Measurements from ENCODE around the gene S100G. TPM values are rescaled to one million over a fixed set of nuclear protein-coding genes. Genes with fewer than 3 reads are reported as not detected.

The S100G gene
- total RNA-seq, 1 donor from 2014 or later, result not detected

DNA sequence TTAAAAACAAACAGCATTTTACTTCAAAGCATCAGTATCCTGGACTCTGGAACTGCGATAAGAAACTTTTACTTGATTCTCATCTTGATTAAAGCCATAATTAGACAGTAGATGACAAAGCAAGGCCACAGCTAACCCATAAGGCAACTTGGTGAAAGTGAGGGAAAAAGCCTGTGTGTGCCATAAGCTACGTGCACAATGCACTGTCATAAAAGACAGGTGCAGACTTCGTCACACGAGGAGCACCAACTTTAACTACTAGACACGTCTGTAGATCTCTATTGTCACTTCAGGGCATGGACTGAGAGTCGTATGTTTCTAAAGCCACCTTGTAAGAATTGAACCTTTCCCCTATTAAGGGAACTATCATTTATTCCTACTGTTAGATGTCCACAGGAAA lies 49.4 kb downstream of the S100G start:
- no peaks in the 10 kb centered on the region for H3K4me1 Mint-ChIP-seq (ENCODE audit: low read depth)
- intact Hi-C loops (cut with micrococcal nuclease), result loop anchor here (10.0 kb wide), 2 partner anchors 935 to 1015 kb away; no protein-coding TSS in a partner anchor
- no peaks in the 10 kb centered on the region for H3K27me3 Mint-ChIP-seq (ENCODE audit: insufficient read depth)
- H3K4me3 Mint-ChIP-seq, result no peak overlapping the region
- no peak overlapping the region for H3K27ac Mint-ChIP-seq
- H3K9me3 Mint-ChIP-seq, result no peaks in the 10 kb centered on the region
- H3K36me3 Mint-ChIP-seq (ENCODE audit: low read depth), result no peaks in the 10 kb centered on the region
- DNase-seq (ENCODE audit: low spot score), result no peak

DNA sequence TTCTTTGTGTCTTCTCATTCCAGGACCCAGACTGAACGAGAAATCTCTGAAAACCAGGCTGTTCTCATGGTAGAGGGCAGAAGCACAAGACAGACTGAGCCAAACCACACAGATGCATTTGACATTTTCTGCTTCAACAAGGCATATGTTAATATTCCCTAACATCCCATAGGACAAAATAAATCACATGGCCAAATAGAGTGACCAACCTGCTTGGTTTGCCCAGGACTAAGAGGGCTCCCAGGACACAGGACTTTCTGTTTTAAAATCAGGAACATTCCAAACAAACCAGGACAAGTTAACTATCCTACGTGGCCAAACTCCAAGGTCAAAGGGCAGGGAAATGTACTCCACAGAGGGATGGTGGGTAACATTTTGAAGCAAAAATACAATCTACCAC lies 50.8 kb downstream of the S100G start:
- H3K27me3 Mint-ChIP-seq (ENCODE audit: insufficient read depth), result no peaks in the 10 kb centered on the region
- no peak overlapping the region for H3K27ac Mint-ChIP-seq
- DNase-seq (ENCODE audit: low spot score), result no peak
- H3K36me3 Mint-ChIP-seq (ENCODE audit: low read depth), result no peaks in the 10 kb centered on the region
- H3K4me3 Mint-ChIP-seq, result no peak overlapping the region
- H3K4me1 Mint-ChIP-seq (ENCODE audit: low read depth), result no peaks in the 10 kb centered on the region
- no peaks in the 10 kb centered on the region for H3K9me3 Mint-ChIP-seq
- intact Hi-C loops (cut with micrococcal nuclease), result no loop called here

DNA sequence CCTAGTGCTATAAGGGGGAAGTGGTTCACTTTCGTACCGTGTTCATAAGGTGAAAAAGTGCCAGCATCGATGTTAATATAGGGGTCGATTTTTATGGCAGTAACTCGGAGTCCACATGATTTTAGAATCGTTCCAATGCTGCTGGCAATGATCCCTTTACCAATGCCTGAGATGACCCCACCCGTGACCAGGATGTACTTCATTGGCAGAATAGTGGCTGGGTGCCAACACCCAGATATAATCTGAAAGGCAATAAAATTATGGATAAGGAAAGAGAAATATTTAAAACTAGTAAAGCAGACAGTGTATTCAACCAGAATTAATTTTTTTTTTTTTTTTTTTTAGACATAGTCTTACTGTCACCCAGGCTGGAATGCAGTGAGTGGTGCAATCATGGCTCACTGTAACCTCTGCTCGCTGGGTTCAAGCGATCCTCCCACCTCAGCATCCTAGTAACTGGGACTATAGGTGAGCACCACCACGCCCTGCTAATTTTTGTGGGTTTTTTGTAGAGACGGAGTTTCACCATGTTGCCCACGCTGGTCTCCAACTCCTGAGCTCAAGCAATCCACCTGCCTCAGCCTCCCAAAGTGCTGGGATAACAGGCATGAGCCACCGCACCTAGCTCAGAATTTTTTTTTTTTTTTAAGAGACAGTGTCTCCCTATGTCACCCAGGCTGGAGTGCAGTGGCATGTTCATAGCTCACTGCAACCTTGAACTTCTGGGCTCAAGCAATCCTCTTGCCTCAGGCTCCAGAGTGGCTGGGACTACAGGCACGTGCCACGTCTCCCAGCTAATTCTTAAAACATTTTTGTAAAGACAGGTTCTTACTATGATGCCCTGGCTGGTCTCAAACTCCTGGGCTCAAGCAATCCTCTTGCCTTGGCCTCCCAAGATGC lies 53.0 kb downstream of the S100G start:
- intact Hi-C loops (cut with micrococcal nuclease), result no loop called here

More for the DNA sequence above, 53.0 kb downstream of the S100G start:
- no peaks in the 10 kb centered on the region for H3K4me1 Mint-ChIP-seq (ENCODE audit: low read depth)
- H3K27me3 Mint-ChIP-seq (ENCODE audit: insufficient read depth), result no peaks in the 10 kb centered on the region
- DNase-seq (ENCODE audit: low spot score), result no peak
- H3K4me3 Mint-ChIP-seq, result no peak overlapping the region
- no peaks in the 10 kb centered on the region for H3K36me3 Mint-ChIP-seq (ENCODE audit: low read depth)
- no peak overlapping the region for H3K27ac Mint-ChIP-seq
- no peaks in the 10 kb centered on the region for H3K9me3 Mint-ChIP-seq

Other genes starting within 250 kb of the S100G start
- 5.1 and 5.3 TPM in 2 replicates for gene CTPS2, start 62.5 kb downstream of the S100G start, total RNA-seq
- 19.5 and 19.7 TPM in 2 replicates for gene SYAP1, start 69.5 kb downstream of the S100G start, total RNA-seq
- 23.8 and 25.4 TPM in 2 replicates for gene TXLNG, start 136.3 kb downstream of the S100G start, total RNA-seq
- 127 and 134 TPM in 2 replicates for gene RBBP7, start 220.2 kb downstream of the S100G start, total RNA-seq

All from activated T-helper 1 cell treated with anti-CD3 and anti-CD28 coated beads, Interleukin-12 subunit alpha, Interleukin-12 subunit beta, Interleukin-2, Interleukin-4 antibody, amounts not matched to agents 30 ng/mL and 10 ng/mL and 1 ng/mL, durations not matched to agents 14 hours and 24 hours and 36 hours (primary cell).